ENCODE results near the gene FAM161A.

FAM161A gene

GRCh38 chr2:61853847-61854563, at the start of gene FAM161A:
Gene FAM161A (minus strand): TSS chr2:61854060. CDS start chr2:61854041, 19 bp downstream.
- TF ChIP-seq CTCF (IDR thresholded peaks at IDR 0.05; ENCODE audit: low read depth, low read length) = no peak
- peak within 1 kb of the TSS; percentile 83 for H3K4me3 ChIP-seq (ENCODE audit: low read depth, low read length)

- TF ChIP-seq CTCF (IDR thresholded peaks at IDR 0.05; ENCODE audit: low read depth, low read length) = no peak
- no peak overlapping the region for H3K4me3 ChIP-seq (ENCODE audit: low read depth, low read length)
Measured at GRCh38 chr2:61900281-61900680, 46.4 kb upstream of the FAM161A start.

- no peak overlapping the region for H3K4me3 ChIP-seq (ENCODE audit: low read depth, low read length)
- TF ChIP-seq CTCF (IDR thresholded peaks at IDR 0.05; ENCODE audit: low read depth, low read length) = peak; percentile 36; the same call in 1 of the 2 replicates
Measured at GRCh38 chr2:61898810-61899209, 45.0 kb upstream of the FAM161A start.

GRCh38 chr2:61888267-61889055, 34.6 kb upstream of the FAM161A start, which contains the start of gene CCT4:
Gene CCT4 (minus strand): TSS chr2:61888656. CDS start chr2:61888507, 149 bp downstream.
- no peak for TF ChIP-seq CTCF (IDR thresholded peaks at IDR 0.05; ENCODE audit: low read depth, low read length)
- peak within 1 kb of the TSS; percentile 84 for H3K4me3 ChIP-seq (ENCODE audit: low read depth, low read length)

GRCh38 chr2:61887717-61888266, 33.9 kb upstream of the FAM161A start:
- TF ChIP-seq CTCF (IDR thresholded peaks at IDR 0.05; ENCODE audit: low read depth, low read length) = no peak
- H3K4me3 ChIP-seq (ENCODE audit: low read depth, low read length) = peak overlapping the region; percentile 84

- TF ChIP-seq CTCF (IDR thresholded peaks at IDR 0.05; ENCODE audit: low read depth, low read length) = no peak
- H3K4me3 ChIP-seq (ENCODE audit: low read depth, low read length) = no peak overlapping the region
Measured at GRCh38 chr2:61885896-61886603, 32.2 kb upstream of the FAM161A start.

Measured in WI38 (cell line).